NCI-H1436 (cell line): ENCODE measurements around the gene HS6ST1.

Experiments used
- DNase-seq: peaks from one replicate; lab custom pipeline; 2025; lab: John Stamatoyannopoulos, UW

The HS6ST1 gene

DNA sequence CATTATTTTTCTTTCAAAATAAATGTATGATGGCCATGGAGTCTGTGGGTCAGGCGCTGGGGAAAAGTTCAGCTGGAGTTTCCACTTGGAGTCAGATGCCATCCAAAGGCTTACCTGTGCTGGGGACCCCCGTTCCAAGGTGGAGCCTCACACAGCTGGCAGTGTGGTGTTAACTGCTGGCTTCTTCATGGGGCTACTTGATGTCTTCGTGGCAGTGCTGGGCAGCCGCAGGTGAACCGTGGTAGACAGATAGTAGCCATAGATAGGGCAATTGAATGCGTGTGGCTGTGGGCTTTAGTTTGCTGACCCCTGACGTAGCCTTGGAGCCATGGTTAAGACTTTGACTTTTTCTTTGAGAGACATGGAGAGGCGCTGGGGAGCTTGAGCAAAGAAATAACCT is 83.1 kb downstream of the HS6ST1 start:
- no peak for DNase-seq

DNA sequence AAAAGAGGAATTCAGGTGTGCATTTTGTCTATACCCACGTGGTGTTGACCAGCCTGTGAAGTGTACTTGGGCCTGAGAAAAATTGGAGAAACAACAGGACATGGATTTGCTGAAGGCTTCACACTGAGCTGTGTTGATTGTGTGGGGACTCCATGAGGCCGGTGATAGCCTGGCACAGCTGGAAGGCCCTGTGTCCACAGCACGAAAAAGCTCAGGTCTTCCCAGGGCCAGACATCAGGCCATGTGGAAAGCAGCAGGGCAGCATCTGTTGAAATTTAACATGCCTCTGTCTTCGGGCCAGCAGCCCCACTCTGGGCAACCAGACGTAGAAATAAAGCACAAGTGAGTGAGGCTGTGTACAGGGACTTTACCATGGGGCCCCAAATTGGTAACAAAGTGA is 84.1 kb downstream of the HS6ST1 start:
- no peak for DNase-seq

DNA sequence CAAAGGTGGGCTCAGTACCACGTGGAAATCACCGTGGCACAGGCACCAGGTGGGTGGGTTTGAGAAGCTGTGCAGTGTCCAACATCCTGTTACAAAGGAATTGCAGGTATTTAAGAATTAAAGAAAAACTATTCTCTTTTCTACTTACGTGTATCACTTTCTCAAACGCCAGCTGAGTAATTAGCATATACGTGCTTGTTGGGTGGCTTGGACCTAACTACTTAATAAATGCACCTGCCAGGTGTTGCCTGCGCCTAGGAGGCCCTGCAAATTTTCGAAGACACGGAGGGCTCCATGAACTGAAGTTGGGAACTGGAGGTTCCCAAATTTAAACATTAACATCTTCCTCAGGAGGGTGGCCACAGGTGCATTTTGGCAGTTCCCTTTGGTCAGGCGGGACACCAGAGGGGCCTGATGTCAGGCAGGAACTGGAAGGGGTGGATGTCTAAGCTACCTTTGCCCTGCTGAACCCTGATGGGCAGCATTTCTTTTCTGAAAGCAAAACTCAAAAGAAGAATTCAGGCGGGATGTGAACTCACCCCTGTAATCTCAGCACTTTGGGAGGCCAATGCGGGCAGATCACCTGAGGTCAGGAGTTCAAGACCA is 84.8 kb downstream of the HS6ST1 start:
- DNase-seq = no peak

DNA sequence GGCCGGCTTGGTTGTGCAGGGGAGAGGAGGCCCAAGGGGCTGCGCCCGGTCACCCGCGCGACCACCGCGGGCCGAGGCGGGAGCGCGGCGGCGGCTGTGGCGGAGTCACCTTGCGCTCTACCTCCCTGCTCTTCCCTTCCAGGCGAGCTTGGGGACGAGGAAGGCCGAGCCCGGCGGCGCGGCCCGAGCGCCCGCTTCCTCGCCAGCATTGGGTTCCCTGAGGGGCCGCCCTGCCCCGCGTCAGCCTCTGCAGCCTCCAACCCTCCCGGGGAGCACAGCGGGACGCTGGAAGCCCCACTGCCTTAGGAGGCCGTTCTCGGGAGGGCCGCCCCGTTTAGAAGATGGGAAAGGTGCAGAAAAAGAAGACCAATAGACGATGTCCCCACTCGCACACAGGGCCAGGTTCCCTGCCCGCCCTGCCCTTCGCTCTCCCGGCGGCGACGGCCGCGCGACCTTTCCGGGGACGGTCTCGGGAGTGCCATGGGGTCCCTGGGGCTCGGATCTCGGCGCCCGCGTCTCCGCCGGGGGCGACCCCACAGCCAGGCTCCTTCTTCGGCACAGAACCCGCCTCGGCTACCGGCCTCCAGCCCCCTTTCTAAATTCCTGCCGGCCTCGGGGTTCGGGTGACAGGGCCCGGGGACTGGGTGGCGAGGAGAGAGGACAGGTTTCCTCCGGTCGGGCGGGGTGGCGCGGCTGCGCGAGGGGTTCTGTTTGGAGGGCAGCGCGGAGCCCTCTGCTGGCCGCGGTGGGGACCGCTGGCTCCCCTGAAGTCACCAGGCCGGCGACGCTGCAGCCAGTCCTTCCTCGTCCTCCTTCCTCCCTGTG is 85.5 kb downstream of the HS6ST1 start:
- DNase-seq = peak; percentile 72

DNA sequence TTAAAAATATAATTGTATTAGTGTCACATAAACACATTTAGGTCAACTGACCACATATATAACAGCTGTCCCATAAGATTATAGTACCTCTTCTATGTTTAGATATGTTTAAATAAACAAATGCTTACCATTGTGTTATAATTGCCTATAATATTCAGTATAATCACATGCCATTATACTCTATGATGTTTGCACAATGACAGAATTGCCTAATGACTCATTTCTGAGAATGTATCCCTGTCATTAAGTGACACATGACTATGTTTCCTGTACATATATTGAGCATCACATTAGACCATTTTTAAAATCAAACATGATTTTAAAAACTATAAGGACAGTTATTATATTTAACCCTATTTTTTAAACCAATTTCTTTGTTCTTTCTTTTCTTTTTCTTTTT is 89.8 kb downstream of the HS6ST1 start:
- peak; percentile 64 for DNase-seq

DNA sequence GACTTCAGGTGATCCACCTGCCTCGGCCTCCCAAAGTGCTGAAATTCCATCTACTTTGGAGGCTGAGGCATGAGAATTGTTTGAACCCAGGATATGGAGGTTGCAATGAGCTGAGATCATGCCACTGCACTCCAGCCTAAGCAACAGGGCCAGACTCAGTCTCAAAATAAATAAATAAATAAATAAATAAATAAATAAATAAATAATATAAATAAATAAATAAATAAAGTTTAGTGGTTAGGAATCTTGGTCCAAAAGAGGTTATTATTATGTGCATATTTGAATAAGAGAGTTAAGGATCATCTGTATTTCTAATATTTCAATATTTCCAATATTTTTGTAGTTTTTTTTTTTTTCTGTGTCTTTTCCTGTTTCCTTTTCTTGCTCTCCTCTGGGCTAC is 90.8 kb downstream of the HS6ST1 start:
- DNase-seq = no peak

DNA sequence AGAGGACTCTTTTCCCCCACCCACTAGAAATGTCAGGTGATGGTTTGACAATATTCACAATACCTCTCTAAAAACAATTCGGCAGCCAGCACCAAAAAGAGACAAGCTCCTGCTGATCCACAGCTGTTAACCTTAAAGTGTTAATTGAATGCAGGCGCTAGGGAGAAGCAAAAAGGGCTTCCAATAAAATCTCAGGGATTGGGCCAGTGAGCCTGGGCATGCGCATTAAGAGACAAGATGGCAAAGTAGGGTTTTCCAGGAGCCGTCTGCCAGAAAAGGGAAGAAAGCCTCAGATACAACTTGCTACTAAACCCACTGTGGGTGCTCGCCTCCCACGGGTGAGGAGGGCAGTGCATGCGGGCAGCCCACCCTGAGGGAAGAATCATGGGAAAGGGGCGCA is 98.8 kb downstream of the HS6ST1 start:
- DNase-seq = no peak

DNA sequence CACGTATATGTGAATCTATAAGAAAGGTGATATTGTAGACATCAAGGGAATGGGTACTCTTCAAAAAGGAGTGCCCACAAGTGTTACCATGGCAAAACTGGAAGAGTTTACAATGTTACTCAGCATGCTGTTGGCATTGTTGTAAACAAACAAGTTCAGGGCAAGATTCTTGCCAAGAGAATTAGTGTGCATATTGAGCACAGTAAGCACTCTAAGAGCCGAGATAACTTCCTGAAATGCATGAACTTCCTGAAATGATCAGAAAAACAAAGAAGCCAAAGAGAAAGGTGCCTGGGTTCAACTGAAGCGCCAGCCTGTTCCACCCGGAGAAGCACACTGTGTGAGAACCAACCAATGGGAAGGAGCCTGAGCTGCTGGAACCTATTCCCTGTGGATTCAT is 101.0 kb downstream of the HS6ST1 start:
- no peak for DNase-seq

DNA sequence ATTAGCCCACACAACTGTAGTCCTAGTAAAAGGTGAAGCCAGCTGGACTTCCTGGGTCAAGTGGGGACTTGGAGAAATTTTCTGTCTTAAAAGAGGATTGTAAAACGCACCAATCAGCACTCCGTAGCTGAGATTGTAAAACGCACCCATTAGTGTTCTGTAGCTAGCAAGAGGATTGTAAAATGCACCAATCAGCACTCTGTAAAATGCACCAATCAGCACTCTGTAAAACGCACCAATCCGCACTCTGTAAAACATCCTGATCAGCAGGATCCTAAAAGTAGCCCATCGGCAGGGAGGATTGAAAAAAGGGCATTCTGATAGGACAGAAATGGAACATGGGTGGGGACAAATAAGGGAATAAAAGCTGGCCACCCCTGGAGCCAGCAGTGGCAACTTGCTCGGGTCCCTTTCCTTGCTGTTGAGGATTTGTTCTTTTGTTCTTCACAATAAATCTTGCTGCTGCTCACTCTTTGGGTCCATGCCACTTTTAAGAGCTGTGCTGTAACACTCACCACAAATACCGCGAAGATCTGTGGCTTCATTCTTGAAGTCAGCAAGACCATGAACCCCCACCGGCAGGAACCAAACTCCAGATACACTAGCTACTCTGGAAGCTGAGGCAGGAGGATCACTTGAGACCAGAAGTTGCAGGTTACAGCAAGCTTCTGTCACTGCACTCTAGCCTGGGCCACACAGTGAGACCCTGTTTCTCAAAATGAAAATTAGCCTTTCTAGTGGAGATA is 102.6 kb downstream of the HS6ST1 start:
- DNase-seq = no peak
